Neural cell (in vitro differentiated cells): ENCODE results near the gene HES6. TPM values are rescaled to one million over a fixed set of nuclear protein-coding genes. Genes with fewer than 3 reads are reported as not detected.

Experiments
- H2AFZ ChIP-seq: fragments of 200-600, 300-800 bp; sonication (generic), shearing (Covaris generic); 2 replicates; pipeline ENCODE4 v1.6.0; 2014; ENCODE audit warnings: low read depth, mild to moderate bottlenecking, antibody characterized with exemption, low read length, moderate library complexity
- H3F3A ChIP-seq: fragments of 200-600 bp; shearing (Covaris generic); 2 replicates; pipeline ENCODE4 v1.6.1; 2016; ENCODE audit warnings: mild to moderate bottlenecking, moderate library complexity, mixed read lengths, antibody characterized with exemption, low read length; ENCODE audit not compliant: insufficient read depth, poor library complexity, severe bottlenecking
- H3K27ac ChIP-seq: fragments of 200-600, 300-800 bp; sonication (generic), shearing (Covaris generic); 2 replicates; pipeline ENCODE4 v1.5.1; 2014; ENCODE audit warnings: mild to moderate bottlenecking, low read length, moderate library complexity
- H3K27me3 ChIP-seq: fragments of 300-800, 200-600 bp; sonication (generic), shearing (Covaris generic); 2 replicates; pipeline ENCODE4 v1.6.0; 2014; ENCODE audit warnings: mild to moderate bottlenecking, low read depth, low read length, moderate library complexity; ENCODE audit not compliant: insufficient read depth
- H3K36me3 ChIP-seq: fragments of 300-800, 200-600 bp; sonication (generic), shearing (Covaris generic); 2 replicates; pipeline ENCODE4 v1.5.1; 2014; ENCODE audit warnings: mild to moderate bottlenecking, antibody characterized with exemption, low read length, moderate library complexity; ENCODE audit not compliant: insufficient read depth
- H3K4me2 ChIP-seq: fragments of 300-800, 200-600 bp; sonication (generic), shearing (Covaris generic); 2 replicates; pipeline ENCODE4 v1.6.0; 2014; ENCODE audit warnings: mild to moderate bottlenecking, low read length
- H3K4me3 ChIP-seq: fragments of 300-800, 200-600 bp; sonication (generic), shearing (Covaris generic); 2 replicates; pipeline ENCODE4 v1.5.1; 2014; ENCODE audit warnings: mild to moderate bottlenecking, low read length, moderate library complexity
- H3K79me2 ChIP-seq: fragments of 200-600 bp; shearing (Covaris generic); replicated peaks from 2 replicates; pipeline ENCODE4 v1.6.0; 2014; ENCODE audit warnings: mild to moderate bottlenecking, low read length, moderate library complexity; ENCODE audit not compliant: insufficient read depth
- H3K9ac ChIP-seq: fragments of 300-800, 200-600 bp; sonication (generic), shearing (Covaris generic); 2 replicates; pipeline ENCODE4 v1.6.1; 2016; ENCODE audit warnings: mild to moderate bottlenecking, low read length, mixed read lengths
- H3K9me2 ChIP-seq: fragments of 200-600 bp; shearing (Covaris generic); 2 replicates; pipeline ENCODE4 v1.6.1; 2016; ENCODE audit warnings: mild to moderate bottlenecking, low read length, mixed read lengths; ENCODE audit not compliant: insufficient read depth
- H3K9me3 ChIP-seq: fragments of 200-600, 300-800 bp; sonication (generic), shearing (Covaris generic); 2 replicates; pipeline ENCODE4 v1.6.1; 2016; ENCODE audit warnings: mild to moderate bottlenecking, mixed run types, low read length, moderate library complexity, mixed read lengths
- H4K20me1 ChIP-seq: fragments of 200-600 bp; shearing (Covaris generic); 2 replicates; pipeline ENCODE4 v1.6.1; 2016; ENCODE audit warnings: mild to moderate bottlenecking, mixed run types; ENCODE audit not compliant: insufficient read depth
- EP300 ChIP-seq: fragments of 450-650 bp; conservative IDR thresholded peaks from 2 replicates; pipeline ENCODE4 v1.6.1; 2014; ENCODE audit warnings: antibody characterized with exemption, mild to moderate bottlenecking, moderate library complexity; ENCODE audit not compliant: poor library complexity, severe bottlenecking
- EZH2 ChIP-seq: fragments of 200-600, 300-800 bp; shearing (Covaris generic), sonication (generic); IDR thresholded peaks from 2 replicates; pipeline ENCODE4 v1.6.1; 2014; ENCODE audit warnings: antibody characterized with exemption, low read length, borderline replicate concordance, mild to moderate bottlenecking; ENCODE audit not compliant: insufficient read depth, poor library complexity, severe bottlenecking
- MXI1 ChIP-seq: fragments of 450-650 bp; conservative IDR thresholded peaks from 2 replicates; pipeline ENCODE4 v1.6.1; 2014; ENCODE audit warnings: antibody characterized with exemption, mild to moderate bottlenecking; ENCODE audit not compliant: poor library complexity, severe bottlenecking
- POLR2AphosphoS5 ChIP-seq: IDR thresholded peaks from 2 replicates; pipeline ENCODE4 v1.6.1; 2012
- RAD21 ChIP-seq: fragments of 450-650 bp; conservative IDR thresholded peaks from 2 replicates; pipeline ENCODE4 v1.6.1; 2014; ENCODE audit warnings: antibody characterized with exemption, mild to moderate bottlenecking, moderate library complexity
- REST ChIP-seq: IDR thresholded peaks from 2 replicates; pipeline ENCODE4 v1.6.1; 2012; ENCODE audit warnings: borderline replicate concordance
- SMC3 ChIP-seq: fragments of 450-650 bp; conservative IDR thresholded peaks from 2 replicates; pipeline ENCODE4 v1.6.1; 2014; ENCODE audit warnings: antibody characterized with exemption, mild to moderate bottlenecking, moderate library complexity; ENCODE audit not compliant: poor library complexity
- TAF1 ChIP-seq: IDR thresholded peaks from 2 replicates; pipeline ENCODE4 v1.6.1; 2012; ENCODE audit warnings: low read depth
- polyA plus RNA-seq: library from polyadenylated mRNA; depleted of rRNA; stranded (reverse); fragments of >200 nt; gene quantifications from 2 replicates; pipeline ENCODE4 v1.2.3, GENCODE V29; 2014
- TF ChIP-seq, protein P1 (sequence below): fragments of 450-650 bp; IDR thresholded peaks from 2 replicates; pipeline ENCODE4 v1.5.1; 2014; ENCODE audit warnings: antibody characterized with exemption, mild to moderate bottlenecking, moderate library complexity; ENCODE audit not compliant: poor library complexity, severe bottlenecking

HES6 gene
- polyA plus RNA-seq, 1 donor from 2014 or later = 236 TPM

GRCh38 chr2:238243496-238244076 is 3.7 kb upstream of the HES6 start:
- no peak overlapping the region for H3K27ac ChIP-seq
- H3K79me2 ChIP-seq = peaks cover 2% of the 10 kb centered on the region
- H3K4me2 ChIP-seq = no peak overlapping the region
- H3F3A ChIP-seq = no peaks in the 10 kb centered on the region
- no peaks in the 10 kb centered on the region for H4K20me1 ChIP-seq
- H2AFZ ChIP-seq = no peak overlapping the region
- H3K9me3 ChIP-seq = no peaks in the 10 kb centered on the region
- H3K36me3 ChIP-seq = no peaks in the 10 kb centered on the region
- H3K9me2 ChIP-seq = no peaks in the 10 kb centered on the region
- TF ChIP-seq RAD21 (no peak), POLR2AphosphoS5 (no peak)
- no peaks in the 10 kb centered on the region for H3K27me3 ChIP-seq
- H3K4me3 ChIP-seq = no peak overlapping the region
- no peak overlapping the region for H3K9ac ChIP-seq

DNA sequence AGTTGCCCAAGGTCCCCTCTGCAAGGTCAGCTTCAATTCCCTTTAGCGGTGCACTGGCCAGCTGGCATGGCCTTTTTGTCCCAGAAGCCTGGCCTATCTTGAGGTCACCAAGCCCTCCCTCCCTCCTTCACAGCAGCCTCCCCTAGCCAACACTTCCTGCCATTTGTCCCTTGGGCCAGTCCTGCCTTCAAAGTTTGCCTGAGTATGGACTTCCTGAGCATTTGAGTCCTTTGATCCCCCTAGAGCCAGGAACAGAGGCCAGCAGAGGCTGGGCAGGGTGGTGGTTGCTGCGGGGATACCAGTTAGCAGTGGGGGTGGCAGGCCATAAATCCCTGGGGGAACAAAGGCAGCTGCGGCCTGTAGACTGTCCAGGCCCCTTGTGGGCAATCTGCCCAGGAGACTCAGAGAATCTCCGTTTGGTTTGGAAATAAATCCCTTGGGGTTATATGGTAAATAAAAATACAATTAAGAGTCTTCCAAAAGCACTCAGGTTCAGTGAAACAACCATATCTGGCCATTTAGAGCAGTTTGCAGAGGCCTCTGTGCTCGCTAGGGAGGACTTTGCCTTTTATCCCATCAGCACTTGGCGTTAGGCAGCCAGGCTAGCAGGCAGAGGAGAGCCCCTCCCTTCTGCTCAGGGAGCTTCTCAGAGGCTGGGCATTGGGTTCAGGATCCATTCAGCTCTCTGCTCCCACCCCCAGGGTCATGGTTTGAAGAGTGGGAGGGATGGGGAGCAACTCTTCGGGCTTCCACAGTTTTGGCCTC is 3.1 kb upstream of the HES6 start:
- no peaks in the 10 kb centered on the region for H3K9me3 ChIP-seq
- TF ChIP-seq, protein P1, sequence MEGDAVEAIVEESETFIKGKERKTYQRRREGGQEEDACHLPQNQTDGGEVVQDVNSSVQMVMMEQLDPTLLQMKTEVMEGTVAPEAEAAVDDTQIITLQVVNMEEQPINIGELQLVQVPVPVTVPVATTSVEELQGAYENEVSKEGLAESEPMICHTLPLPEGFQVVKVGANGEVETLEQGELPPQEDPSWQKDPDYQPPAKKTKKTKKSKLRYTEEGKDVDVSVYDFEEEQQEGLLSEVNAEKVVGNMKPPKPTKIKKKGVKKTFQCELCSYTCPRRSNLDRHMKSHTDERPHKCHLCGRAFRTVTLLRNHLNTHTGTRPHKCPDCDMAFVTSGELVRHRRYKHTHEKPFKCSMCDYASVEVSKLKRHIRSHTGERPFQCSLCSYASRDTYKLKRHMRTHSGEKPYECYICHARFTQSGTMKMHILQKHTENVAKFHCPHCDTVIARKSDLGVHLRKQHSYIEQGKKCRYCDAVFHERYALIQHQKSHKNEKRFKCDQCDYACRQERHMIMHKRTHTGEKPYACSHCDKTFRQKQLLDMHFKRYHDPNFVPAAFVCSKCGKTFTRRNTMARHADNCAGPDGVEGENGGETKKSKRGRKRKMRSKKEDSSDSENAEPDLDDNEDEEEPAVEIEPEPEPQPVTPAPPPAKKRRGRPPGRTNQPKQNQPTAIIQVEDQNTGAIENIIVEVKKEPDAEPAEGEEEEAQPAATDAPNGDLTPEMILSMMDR = no peak
- no peaks in the 10 kb centered on the region for H3K9me2 ChIP-seq
- no peaks in the 10 kb centered on the region for H3K36me3 ChIP-seq
- no peaks in the 10 kb centered on the region for H3F3A ChIP-seq
- no peak overlapping the region for H3K4me2 ChIP-seq
- peaks cover 7% of the 10 kb centered on the region for H3K79me2 ChIP-seq
- H3K9ac ChIP-seq = no peak overlapping the region
- H3K27me3 ChIP-seq = no peaks in the 10 kb centered on the region
- no peak overlapping the region for H3K4me3 ChIP-seq
- no peak overlapping the region for H2AFZ ChIP-seq
- H3K27ac ChIP-seq = no peak overlapping the region
- no peaks in the 10 kb centered on the region for H4K20me1 ChIP-seq

GRCh38 chr2:238241970-238242369 is 2.1 kb upstream of the HES6 start:
- no peak overlapping the region for H3K27ac ChIP-seq
- H3K4me3 ChIP-seq = no peak overlapping the region
- H4K20me1 ChIP-seq = no peaks in the 10 kb centered on the region
- peaks cover 7% of the 10 kb centered on the region for H3K79me2 ChIP-seq
- no peaks in the 10 kb centered on the region for H3K36me3 ChIP-seq
- no peaks in the 10 kb centered on the region for H3F3A ChIP-seq
- no peak for TF ChIP-seq TAF1
- TF ChIP-seq RAD21 = no peak
- TF ChIP-seq, protein P1 = no peak
- TF ChIP-seq EP300 = no peak
- TF ChIP-seq SMC3 = no peak
- no peak for TF ChIP-seq POLR2AphosphoS5
- no peak for TF ChIP-seq REST
- TF ChIP-seq MXI1 = no peak
- no peak for TF ChIP-seq EZH2
- H3K9ac ChIP-seq = no peak overlapping the region
- H3K27me3 ChIP-seq = no peaks in the 10 kb centered on the region
- no peak overlapping the region for H3K4me2 ChIP-seq
- no peaks in the 10 kb centered on the region for H3K9me2 ChIP-seq
- no peaks in the 10 kb centered on the region for H3K9me3 ChIP-seq
- H2AFZ ChIP-seq = no peak overlapping the region
